H9 (cell line): ENCODE measurements around the gene SV2C. TPM values are rescaled to one million over a fixed set of nuclear protein-coding genes. Genes with fewer than 3 reads are reported as not detected.

Experiments used
- DNase-seq: peaks from one replicate; pipeline ENCODE4 v3.0.0-alpha.2; 2017
- H2AFZ ChIP-seq: one replicate; pipeline ENCODE4 v1.6.1; 2013; ENCODE audit warnings: mild to moderate bottlenecking, low read length, control low read depth, moderate library complexity
- H2AK5ac ChIP-seq: 2 replicates; pipeline ENCODE4 v1.6.1; 2013; ENCODE audit warnings: low read length, control low read depth, mixed read lengths; ENCODE audit not compliant: insufficient read length
- H2BK120ac ChIP-seq: one replicate; pipeline ENCODE4 v1.6.1; 2013; ENCODE audit warnings: low read depth, mild to moderate bottlenecking, low read length, control low read depth, inconsistent platforms; ENCODE audit not compliant: poor library complexity, severe bottlenecking
- H2BK12ac ChIP-seq: 2 replicates; pipeline ENCODE4 v1.6.1; 2013; ENCODE audit warnings: low read length, control low read depth, mixed read lengths, low read depth; ENCODE audit not compliant: insufficient read length
- H2BK15ac ChIP-seq: 2 replicates; pipeline ENCODE4 v1.6.1; 2013; ENCODE audit warnings: low read depth, low read length, control low read depth
- H2BK20ac ChIP-seq: one replicate; pipeline ENCODE4 v1.6.1; 2013; ENCODE audit warnings: low read depth, mild to moderate bottlenecking, low read length, control low read depth, inconsistent platforms; ENCODE audit not compliant: poor library complexity, severe bottlenecking
- H2BK5ac ChIP-seq: 2 replicates; pipeline ENCODE4 v1.6.1; 2013; ENCODE audit warnings: low read length, control low read depth, mixed read lengths; ENCODE audit not compliant: insufficient read length
- H3K14ac ChIP-seq: 2 replicates; pipeline ENCODE4 v1.6.1; 2013; ENCODE audit warnings: low read length, control low read depth; ENCODE audit not compliant: insufficient read depth
- H3K18ac ChIP-seq: 2 replicates; pipeline ENCODE4 v1.6.1; 2013; ENCODE audit warnings: low read depth, mild to moderate bottlenecking, mixed read lengths, low read length, control low read depth; ENCODE audit not compliant: insufficient read length
- H3K23ac ChIP-seq: 2 replicates; pipeline ENCODE4 v1.6.1; 2013; ENCODE audit warnings: low read length, control low read depth, mixed read lengths, low read depth; ENCODE audit not compliant: insufficient read length
- H3K23me2 ChIP-seq: 2 replicates; pipeline ENCODE4 v1.6.1; 2013; ENCODE audit warnings: low read depth, mild to moderate bottlenecking, mixed read lengths, low read length, control low read depth; ENCODE audit not compliant: insufficient read length, poor library complexity, severe bottlenecking
- H3K27ac ChIP-seq: 2 replicates; pipeline ENCODE4 v1.5.1; 2013; ENCODE audit warnings: low read length, control low read depth, mixed read lengths, low read depth; ENCODE audit not compliant: insufficient read length
- H3K27me3 ChIP-seq: 2 replicates; pipeline ENCODE4 v1.6.1; 2013; ENCODE audit warnings: low read length, control low read depth, inconsistent platforms; ENCODE audit not compliant: insufficient read depth
- H3K4ac ChIP-seq: 2 replicates; pipeline ENCODE4 v1.6.1; 2013; ENCODE audit warnings: low read depth, mild to moderate bottlenecking, control low read depth, inconsistent platforms, low read length, moderate library complexity
- H3K4me1 ChIP-seq: 2 replicates; pipeline ENCODE4 v1.6.1; 2013; ENCODE audit warnings: low read length, control low read depth, inconsistent platforms; ENCODE audit not compliant: insufficient read depth
- H3K4me2 ChIP-seq: 2 replicates; pipeline ENCODE4 v1.6.1; 2013; ENCODE audit warnings: low read length, control low read depth, mixed read lengths; ENCODE audit not compliant: insufficient read length, insufficient read depth
- H3K56ac ChIP-seq: 2 replicates; pipeline ENCODE4 v1.6.1; 2013; ENCODE audit warnings: low read depth, mild to moderate bottlenecking, mixed read lengths, low read length, control low read depth; ENCODE audit not compliant: insufficient read length
- H3K79me1 ChIP-seq: 2 replicates; pipeline ENCODE4 v1.6.1; 2013; ENCODE audit warnings: low read depth, mild to moderate bottlenecking, moderate library complexity, low read length, control low read depth, inconsistent platforms; ENCODE audit not compliant: insufficient read depth, poor library complexity, severe bottlenecking
- H3K79me2 ChIP-seq: 2 replicates; pipeline ENCODE4 v1.6.1; 2013; ENCODE audit warnings: low read length, control low read depth, inconsistent platforms; ENCODE audit not compliant: insufficient read depth
- H3K9ac ChIP-seq: 2 replicates; pipeline ENCODE4 v1.6.1; 2013; ENCODE audit warnings: low read length, control low read depth, mixed read lengths; ENCODE audit not compliant: insufficient read length; ENCODE audit errors: extremely low read depth
- H3K9me3 ChIP-seq: one replicate; pipeline ENCODE4 v1.6.1; 2013; ENCODE audit warnings: low read depth, low read length, inconsistent platforms; ENCODE audit not compliant: control insufficient read depth
- H3T11ph ChIP-seq: one replicate; pipeline ENCODE4 v1.6.1; 2013; ENCODE audit warnings: mild to moderate bottlenecking, low read length, control low read depth, inconsistent platforms
- H4K20me1 ChIP-seq: one replicate; pipeline ENCODE4 v1.6.1; 2013; ENCODE audit not compliant: control insufficient read depth, insufficient read length, insufficient read depth
- H4K5ac ChIP-seq: 2 replicates; pipeline ENCODE4 v1.6.1; 2013; ENCODE audit warnings: low read depth, mild to moderate bottlenecking, mixed read lengths, low read length, control low read depth; ENCODE audit not compliant: insufficient read length
- H4K8ac ChIP-seq: replicated peaks from 2 replicates; pipeline ENCODE4 v1.6.1; 2013; ENCODE audit warnings: low read length, control low read depth, mixed read lengths, low read depth; ENCODE audit not compliant: insufficient read length
- H4K91ac ChIP-seq: 2 replicates; pipeline ENCODE4 v1.6.1; 2013; ENCODE audit warnings: low read depth, mild to moderate bottlenecking, moderate library complexity, mixed read lengths, low read length, control low read depth; ENCODE audit not compliant: insufficient read length
- H3K27ac Mint-ChIP-seq, 3 experiments: 2 replicates in 2 of 3; 3 replicates in 1 of 3; pipeline ENCODE4 v1.8.0; 2020 to 2021; ENCODE audit warnings: mixed read lengths in 3 of 3, mild to moderate bottlenecking in 1 of 3, moderate library complexity in 1 of 3
- H3K27me3 Mint-ChIP-seq: 2 replicates; pipeline ENCODE4 v1.8.0; 2021; ENCODE audit warnings: low read depth, mild to moderate bottlenecking, moderate library complexity, mixed read lengths
- H3K36me3 Mint-ChIP-seq, 3 experiments: 2 replicates in 2 of 3; 3 replicates in 1 of 3; pipeline ENCODE4 v1.8.0; 2020 to 2021; ENCODE audit warnings: low read depth in 3 of 3, mixed read lengths in 3 of 3; ENCODE audit not compliant: insufficient read depth in 1 of 3
- H3K4me1 Mint-ChIP-seq, 2 experiments: 2 replicates each; pipeline ENCODE4 v1.8.0; 2020; ENCODE audit warnings: mixed read lengths in 2 of 2
- H3K4me3 Mint-ChIP-seq, 2 experiments: 2 replicates in 1 of 2; 3 replicates in 1 of 2; pipeline ENCODE4 v1.8.0; 2020 to 2021; ENCODE audit warnings: mild to moderate bottlenecking in 2 of 2, mixed read lengths in 2 of 2, moderate library complexity in 1 of 2
- H3K9me3 Mint-ChIP-seq, 2 experiments: 2 replicates in 1 of 2; 3 replicates in 1 of 2; pipeline ENCODE4 v1.8.0; 2020; ENCODE audit warnings: mild to moderate bottlenecking in 2 of 2, mixed read lengths in 2 of 2, moderate library complexity in 1 of 2
- CTCF ChIP-seq: fragments of 200-600 bp; sonication (generic); conservative IDR thresholded peaks from 3 replicates; pipeline ENCODE4 v1.8.0; 2021; ENCODE audit warnings: antibody characterized with exemption, mild to moderate bottlenecking
- WGBS: extraction: QIAGEN DNeasy Blood & Tissue Kit; methylation state at CpG from one replicate; pipeline ENCODE4 v1.1.7; 2013; ENCODE audit warnings: missing lambda C conversion rate, low lambda C conversion rate, mixed read lengths; ENCODE audit not compliant: insufficient read length; ENCODE audit errors: extremely low coverage; 5-methylcytosine and 5-hydroxymethylcytosine counted together
- total RNA-seq: library from RNA; stranded (reverse); gene quantifications from 2 replicates; pipeline ENCODE4 v1.2.1, GENCODE V29; 2021

SV2C gene
- total RNA-seq, 1 experiment from 2014 or later: 0.09 TPM

- Mint-ChIP-seq H3K36me3 (no peaks in the 10 kb centered on the region), H3K27me3 (no peaks in the 10 kb centered on the region), H3K27ac (no peak overlapping the region; a peak in 1 of 7 replicates), H3K9me3 (no peaks in the 10 kb centered on the region), H3K4me1 (peaks cover 7 to 8% of the 10 kb centered on the region in 2 experiments; a peak in 3 of 4 replicates), H3K4me3 (no peak overlapping the region)
- no peak for DNase-seq
- Histone ChIP-seq H3K18ac (no peak overlapping the region), H3K4me2 (no peak overlapping the region), H4K20me1 (no peaks in the 10 kb centered on the region), H3T11ph (no peak overlapping the region), H3K27ac (no peak overlapping the region), H2BK20ac (no peak overlapping the region), H2BK5ac (no peak overlapping the region), H2BK120ac (no peak overlapping the region), H4K91ac (no peak overlapping the region), H3K9ac (no peak overlapping the region), H2BK15ac (no peak overlapping the region), H3K79me1 (no peaks in the 10 kb centered on the region), H3K56ac (no peak overlapping the region), H2AFZ (no peak overlapping the region), H2AK5ac (no peak overlapping the region), H3K23me2 (no peaks in the 10 kb centered on the region), H3K14ac (no peak overlapping the region), H4K8ac (no peak overlapping the region), H2BK12ac (no peak overlapping the region), H3K9me3 (no peaks in the 10 kb centered on the region), H3K4me1 (no peaks in the 10 kb centered on the region), H3K27me3 (no peaks in the 10 kb centered on the region), H3K79me2 (no peaks in the 10 kb centered on the region), H4K5ac (no peak overlapping the region), H3K23ac (no peak overlapping the region), H3K4ac (no peak overlapping the region)
- no CpG with 5 or more reads among the region's 4 CpGs for WGBS
- no peak for TF ChIP-seq CTCF
Observed at GRCh38 chr5:76221311-76221710, 138.1 kb downstream of the SV2C start.
